Colonic mucosa (tissue), 4 donors: ENCODE results near the gene LUC7L3. TPM values are rescaled to one million over a fixed set of nuclear protein-coding genes. Genes with fewer than 3 reads are reported as not detected.

ENCODE experiments used
- DNase-seq: peaks from one replicate; pipeline ENCODE4 v3.0.0-alpha.2; 2020
- H3K27ac ChIP-seq: fragments of 200-600 bp; one replicate; pipeline ENCODE4 v1.8.0; 2021
- H3K27me3 ChIP-seq: fragments of 200-600 bp; one replicate; pipeline ENCODE4 v1.8.0; 2021
- H3K36me3 ChIP-seq: fragments of 200-600 bp; one replicate; pipeline ENCODE4 v1.8.0; 2021
- H3K4me1 ChIP-seq: fragments of 200-600 bp; one replicate; pipeline ENCODE4 v1.8.0; 2021; ENCODE audit warnings: mild to moderate bottlenecking
- H3K4me3 ChIP-seq: fragments of 200-600 bp; one replicate; pipeline ENCODE4 v1.8.0; 2021
- H3K9ac ChIP-seq, 2 donors: one replicate each; pipeline ENCODE4 v1.7.0; 2013; ENCODE audit warnings: control low read depth in 2 of 2, low read depth in 2 of 2, low read length in 2 of 2
- H3K9me3 ChIP-seq: fragments of 200-600 bp; one replicate; pipeline ENCODE4 v1.8.0; 2021
- intact Hi-C: fragments of 100-400 bp; cut with DNase I; formaldehyde crosslinking; loops from one replicate; pipeline ENCODE4 v1.14.1; 2022
- total RNA-seq, 2 donors: library from RNA; stranded (reverse); fragmentation: NEBNext Ultra II Directional in 1 of 2; extraction: Animal tissue kit (Norgen Biotek cat#: 25700) in 1 of 2; gene quantifications; one replicate each; pipeline ENCODE4 v1.2.1, GENCODE V29; 2021
- TF ChIP-seq, protein P1 (sequence below): fragments of 200-600 bp; IDR thresholded peaks from one replicate; pipeline ENCODE4 v1.8.0; 2022; ENCODE audit warnings: antibody characterized with exemption, mild to moderate bottlenecking
- donor health status: healthy.
- donor health status: DM: no; HTN: no; CAD: no.
- donor health status: DM: no; HTN: no; CAD: no.

The LUC7L3 gene
- total RNA-seq, 2 donors from 2014 or later, result 73.0 to 88.3 TPM

DNA sequence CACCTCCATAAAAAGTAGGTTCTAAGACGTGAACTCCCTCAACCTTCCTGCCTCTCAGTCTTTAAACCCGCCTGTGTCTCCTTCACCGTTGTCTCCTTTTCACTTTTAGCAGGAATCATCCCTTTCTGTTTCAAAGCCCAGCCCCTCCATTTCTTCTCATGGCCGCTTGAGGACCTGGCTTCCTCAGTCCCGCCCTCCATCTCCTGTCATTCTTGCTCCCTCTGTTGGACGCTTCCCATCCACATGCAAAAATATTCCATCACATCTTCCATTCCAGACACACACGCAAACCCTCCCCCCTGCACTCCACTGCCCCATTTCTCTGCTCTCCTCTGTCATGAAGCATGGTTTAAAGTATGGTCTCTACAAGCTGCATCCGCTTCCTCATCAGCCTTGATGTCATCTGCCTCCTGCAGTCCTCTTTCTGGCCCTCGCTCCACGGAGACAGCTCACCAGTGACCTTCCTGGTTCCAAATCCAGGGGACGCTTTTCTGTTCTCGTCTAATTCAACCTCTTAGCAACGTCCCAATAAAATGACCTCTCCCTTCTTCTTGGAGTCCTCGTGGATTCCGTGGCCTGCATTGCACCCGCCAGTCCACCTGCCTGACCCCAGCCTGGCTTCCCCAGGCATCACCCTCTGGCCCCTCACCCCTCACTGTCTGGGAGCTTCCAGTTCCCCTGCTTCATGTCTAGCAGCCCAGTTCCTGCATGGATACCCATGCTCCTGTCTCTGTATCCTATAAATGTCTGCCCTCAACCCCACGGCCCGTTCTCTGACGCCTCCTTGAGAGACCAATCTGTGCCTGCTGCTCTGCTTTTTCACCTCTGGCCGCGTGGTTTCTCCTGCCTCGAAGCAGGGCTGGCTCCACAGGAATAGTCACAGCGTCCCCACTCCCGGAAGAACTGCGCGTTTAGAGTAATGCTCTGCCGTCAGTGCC lies 37.9 kb upstream of the LUC7L3 start:
- Histone ChIP-seq H3K36me3 (no peaks in the 10 kb centered on the region), H3K9me3 (no peaks in the 10 kb centered on the region), H3K9ac (peak overlapping the region in 1 of 2 donors; percentile 29), H3K4me1 (peaks cover 20% of the 10 kb centered on the region), H3K27ac (peak overlapping the region; percentile 33), H3K27me3 (no peaks in the 10 kb centered on the region), H3K4me3 (no peak overlapping the region)
- DNase-seq, result peak; percentile 66
- intact Hi-C loops, result loop anchor here (5.0 kb wide), 1 partner anchor 49 kb away; the partner anchor contains the start of gene ABCC3
- TF ChIP-seq, protein P1, sequence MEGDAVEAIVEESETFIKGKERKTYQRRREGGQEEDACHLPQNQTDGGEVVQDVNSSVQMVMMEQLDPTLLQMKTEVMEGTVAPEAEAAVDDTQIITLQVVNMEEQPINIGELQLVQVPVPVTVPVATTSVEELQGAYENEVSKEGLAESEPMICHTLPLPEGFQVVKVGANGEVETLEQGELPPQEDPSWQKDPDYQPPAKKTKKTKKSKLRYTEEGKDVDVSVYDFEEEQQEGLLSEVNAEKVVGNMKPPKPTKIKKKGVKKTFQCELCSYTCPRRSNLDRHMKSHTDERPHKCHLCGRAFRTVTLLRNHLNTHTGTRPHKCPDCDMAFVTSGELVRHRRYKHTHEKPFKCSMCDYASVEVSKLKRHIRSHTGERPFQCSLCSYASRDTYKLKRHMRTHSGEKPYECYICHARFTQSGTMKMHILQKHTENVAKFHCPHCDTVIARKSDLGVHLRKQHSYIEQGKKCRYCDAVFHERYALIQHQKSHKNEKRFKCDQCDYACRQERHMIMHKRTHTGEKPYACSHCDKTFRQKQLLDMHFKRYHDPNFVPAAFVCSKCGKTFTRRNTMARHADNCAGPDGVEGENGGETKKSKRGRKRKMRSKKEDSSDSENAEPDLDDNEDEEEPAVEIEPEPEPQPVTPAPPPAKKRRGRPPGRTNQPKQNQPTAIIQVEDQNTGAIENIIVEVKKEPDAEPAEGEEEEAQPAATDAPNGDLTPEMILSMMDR, result no peak

DNA sequence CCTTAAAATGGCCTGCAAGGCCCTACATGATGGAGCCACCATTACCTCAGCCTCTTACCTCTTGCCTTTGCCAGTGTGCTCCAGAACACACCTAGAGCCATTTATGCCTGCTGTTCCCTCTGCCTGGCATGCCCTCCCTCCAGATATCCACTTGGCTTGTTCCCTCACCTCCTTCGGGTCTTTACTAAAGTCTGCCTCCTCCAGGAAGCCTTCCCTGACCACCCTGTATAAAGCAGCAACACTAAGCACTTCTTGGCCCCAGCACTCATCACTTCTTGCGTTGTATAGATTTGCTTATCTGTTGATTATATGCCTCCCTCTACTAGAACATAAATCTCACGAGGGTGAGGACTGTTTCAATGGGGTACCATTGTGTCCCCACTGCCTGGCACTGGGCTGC lies 37.0 kb upstream of the LUC7L3 start:
- no peak overlapping the region for H3K9ac ChIP-seq
- no peak overlapping the region for H3K27ac ChIP-seq
- H3K9me3 ChIP-seq, result no peaks in the 10 kb centered on the region
- no peaks in the 10 kb centered on the region for H3K36me3 ChIP-seq
- intact Hi-C loops, result loop anchor here (5.0 kb wide), 1 partner anchor 50 kb away; the partner anchor contains the start of gene ABCC3
- H3K4me3 ChIP-seq, result no peak overlapping the region
- peaks cover 29% of the 10 kb centered on the region for H3K4me1 ChIP-seq
- DNase-seq, result no peak
- TF ChIP-seq, protein P1, result no peak
- H3K27me3 ChIP-seq, result no peaks in the 10 kb centered on the region

DNA sequence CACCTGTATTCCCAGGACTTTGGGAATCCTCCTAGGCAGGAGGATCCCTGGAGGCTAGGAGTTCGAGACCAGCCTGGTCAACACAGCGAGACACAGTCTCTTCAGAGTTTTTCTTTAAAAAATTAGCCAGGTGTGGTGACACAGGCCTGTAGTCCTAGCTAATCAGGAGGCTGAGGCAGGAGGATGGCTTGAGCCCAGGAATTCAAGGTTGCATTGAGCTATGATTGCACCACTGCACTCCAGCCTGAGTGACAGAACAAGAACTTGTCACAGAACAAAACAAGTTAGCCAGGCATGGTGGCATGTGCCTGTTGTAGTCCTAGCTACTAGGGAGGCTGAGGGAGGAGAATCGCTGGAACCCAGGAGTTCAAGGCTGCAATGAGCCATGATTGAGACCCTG lies 36.5 kb upstream of the LUC7L3 start:
- TF ChIP-seq, protein P1, result no peak
- H3K27ac ChIP-seq, result no peak overlapping the region
- peaks cover 30% of the 10 kb centered on the region for H3K4me1 ChIP-seq
- H3K4me3 ChIP-seq, result no peak overlapping the region
- H3K27me3 ChIP-seq, result no peaks in the 10 kb centered on the region
- no peak for DNase-seq
- H3K9ac ChIP-seq, result no peak overlapping the region
- no peaks in the 10 kb centered on the region for H3K9me3 ChIP-seq
- no peaks in the 10 kb centered on the region for H3K36me3 ChIP-seq
- intact Hi-C loops, result loop anchor here (5.0 kb wide), 1 partner anchor 51 kb away; the partner anchor contains the start of gene ABCC3

DNA sequence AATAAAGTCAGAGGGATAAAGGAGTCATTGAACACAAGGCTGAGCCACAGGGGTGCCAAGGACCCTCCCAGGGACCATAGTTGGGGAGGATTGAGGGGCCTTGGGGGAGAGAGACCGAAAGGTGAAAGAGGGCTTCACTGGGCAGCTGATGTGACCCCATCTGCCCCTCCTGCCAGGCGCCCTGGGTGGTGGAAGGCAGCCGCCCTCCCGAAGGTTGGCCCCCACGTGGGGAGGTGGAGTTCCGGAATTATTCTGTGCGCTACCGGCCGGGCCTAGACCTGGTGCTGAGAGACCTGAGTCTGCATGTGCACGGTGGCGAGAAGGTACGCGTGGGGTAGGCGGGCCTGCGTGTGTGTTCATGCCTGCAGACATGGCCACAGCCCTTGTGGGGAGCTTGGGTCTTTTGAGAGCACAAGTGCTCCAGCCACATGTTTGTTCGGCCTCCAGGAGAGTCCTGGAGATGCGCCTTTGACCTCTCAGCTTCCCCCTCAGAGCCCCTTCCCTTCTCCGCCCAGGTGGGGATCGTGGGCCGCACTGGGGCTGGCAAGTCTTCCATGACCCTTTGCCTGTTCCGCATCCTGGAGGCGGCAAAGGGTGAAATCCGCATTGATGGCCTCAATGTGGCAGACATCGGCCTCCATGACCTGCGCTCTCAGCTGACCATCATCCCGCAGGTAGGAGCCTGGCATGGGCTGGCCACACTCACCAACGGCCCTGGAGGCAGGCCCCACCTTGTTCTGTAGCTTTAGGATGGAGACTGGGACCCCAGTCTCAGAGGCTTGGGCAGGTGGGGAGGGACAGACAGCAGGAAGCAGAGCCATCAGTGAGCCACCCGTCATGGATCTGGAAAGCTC lies 35.7 kb upstream of the LUC7L3 start:
- DNase-seq, result no peak
- peaks cover 30% of the 10 kb centered on the region for H3K4me1 ChIP-seq
- H3K36me3 ChIP-seq, result no peaks in the 10 kb centered on the region
- H3K9ac ChIP-seq, result peak overlapping the region; percentile 58 to 67
- intact Hi-C loops, result loop anchor here (5.0 kb wide), 1 partner anchor 51 kb away; the partner anchor contains the start of gene ABCC3
- TF ChIP-seq, protein P1, result no peak
- H3K27me3 ChIP-seq, result no peaks in the 10 kb centered on the region
- H3K9me3 ChIP-seq, result no peaks in the 10 kb centered on the region
- H3K27ac ChIP-seq, result peak overlapping the region; percentile 92
- H3K4me3 ChIP-seq, result no peak overlapping the region

DNA sequence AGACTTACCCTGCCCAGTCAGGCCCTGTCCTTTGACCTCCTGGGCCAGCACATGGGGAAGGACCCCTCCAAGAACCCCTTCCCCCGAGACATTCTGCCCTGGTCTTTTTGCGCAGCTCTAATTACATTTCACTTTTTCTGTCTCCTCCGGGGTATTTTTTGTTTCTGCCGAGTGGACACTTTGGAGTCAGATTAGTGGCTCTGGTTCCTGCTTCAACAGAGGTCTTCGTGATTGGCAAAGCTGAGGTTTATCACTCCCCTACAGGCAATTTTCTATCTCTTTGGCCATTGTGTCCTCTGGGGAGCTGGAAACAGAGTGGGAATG lies 35.2 kb upstream of the LUC7L3 start:
- Histone ChIP-seq H3K4me3 (no peak overlapping the region), H3K27me3 (no peaks in the 10 kb centered on the region), H3K4me1 (peaks cover 30% of the 10 kb centered on the region), H3K36me3 (no peaks in the 10 kb centered on the region), H3K9ac (peak overlapping the region; percentile 58 to 67), H3K27ac (peak overlapping the region; percentile 92), H3K9me3 (no peaks in the 10 kb centered on the region)
- no peak for DNase-seq
- TF ChIP-seq, protein P1, result no peak
- intact Hi-C loops, result loop anchor here (5.0 kb wide), 1 partner anchor 52 kb away; the partner anchor contains the start of gene ABCC3
